ELR (cell line): ENCODE data around the gene TRIP10.
A peak's percentile ranks its signal among the peaks of the same experiment; 100 is the strongest.
"Not testable (repeated sequence)": the region's sequence is repeated elsewhere in the genome, so short reads cannot be mapped to it uniquely, and the experiment has no call there.

Experiments
- DNase-seq: peaks from one replicate; pipeline ENCODE4 v3.0.0-alpha.2; 2015; ENCODE audit warnings: low read depth

The TRIP10 gene

GRCh38 chr19:6768236-6768785 is 28.8 kb downstream of the TRIP10 start:
- no peak for DNase-seq

- peak; percentile 53 for DNase-seq
These were observed 29.6 kb downstream of the TRIP10 start for GRCh38 chr19:6769006-6769619.

GRCh38 chr19:6771648-6772027 is 32.2 kb downstream of the TRIP10 start:
- not testable (repeated sequence) for DNase-seq

- DNase-seq, result no peak
These were observed 32.8 kb downstream of the TRIP10 start, which contains the start of gene VAV1 for GRCh38 chr19:6772028-6772865. TSS of gene VAV1 (plus strand) at chr19:6772708. CDS start at chr19:6772808, 100 bp downstream.

GRCh38 chr19:6772866-6773322 is 33.4 kb downstream of the TRIP10 start:
- DNase-seq, result no peak

- DNase-seq, result no peak
These were observed 33.9 kb downstream of the TRIP10 start for GRCh38 chr19:6773323-6773931.

- no peak for DNase-seq
These were observed 35.6 kb downstream of the TRIP10 start for GRCh38 chr19:6774821-6775707.

GRCh38 chr19:6776045-6776444 is 36.6 kb downstream of the TRIP10 start:
- DNase-seq, result not testable (repeated sequence)

- DNase-seq, result no peak
These were observed 37.5 kb downstream of the TRIP10 start for GRCh38 chr19:6776999-6777398.

GRCh38 chr19:6777434-6777833 is 38.0 kb downstream of the TRIP10 start:
- no peak for DNase-seq

GRCh38 chr19:6778386-6778785 is 38.9 kb downstream of the TRIP10 start:
- DNase-seq, result no peak

GRCh38 chr19:6779206-6779605 is 39.7 kb downstream of the TRIP10 start:
- DNase-seq, result no peak

- DNase-seq, result no peak
These were observed 47.9 kb downstream of the TRIP10 start for GRCh38 chr19:6787393-6787792.

- DNase-seq, result no peak
These were observed 49.4 kb downstream of the TRIP10 start for GRCh38 chr19:6788896-6789295.

GRCh38 chr19:6790194-6791128 is 51.0 kb downstream of the TRIP10 start:
- no peak for DNase-seq

GRCh38 chr19:6791237-6791636 is 51.8 kb downstream of the TRIP10 start:
- DNase-seq, result no peak

GRCh38 chr19:6793411-6793810 is 53.9 kb downstream of the TRIP10 start:
- no peak for DNase-seq

GRCh38 chr19:6793973-6794372 is 54.5 kb downstream of the TRIP10 start:
- DNase-seq, result no peak

- DNase-seq, result no peak
These were observed 55.4 kb downstream of the TRIP10 start for GRCh38 chr19:6794686-6795431.

- DNase-seq, result no peak
These were observed 56.8 kb downstream of the TRIP10 start for GRCh38 chr19:6796278-6796677.
